Neuronal stem cell (in vitro differentiated cells): ENCODE measurements around the gene INTS3.
A peak's percentile ranks its signal among the peaks of the same experiment; 100 is the strongest.

Source experiments
- DNase-seq: peaks from one replicate; pipeline ENCODE4 v3.0.0-alpha.2; 2013; ENCODE audit warnings: low spot score
- H2AFZ ChIP-seq: one replicate; pipeline ENCODE4 v1.6.1; 2013; ENCODE audit warnings: mild to moderate bottlenecking, low read length, inconsistent platforms
- H2AK5ac ChIP-seq: 2 replicates; pipeline ENCODE4 v1.6.1; 2013; ENCODE audit warnings: low read depth, mild to moderate bottlenecking, inconsistent platforms, low read length, moderate library complexity, mixed read lengths
- H2BK120ac ChIP-seq: 2 replicates; pipeline ENCODE4 v1.6.1; 2013; ENCODE audit warnings: low read depth, mild to moderate bottlenecking, inconsistent platforms, low read length, moderate library complexity, mixed read lengths
- H2BK12ac ChIP-seq: one replicate; pipeline ENCODE4 v1.6.1; 2013; ENCODE audit warnings: low read length, inconsistent platforms
- H2BK15ac ChIP-seq: 2 replicates; pipeline ENCODE4 v1.6.1; 2013; ENCODE audit warnings: mild to moderate bottlenecking, low read length, inconsistent platforms, mixed read lengths
- H2BK5ac ChIP-seq: one replicate; pipeline ENCODE4 v1.6.1; 2013; ENCODE audit warnings: inconsistent platforms, mild to moderate bottlenecking, low read length, moderate library complexity
- H3K14ac ChIP-seq: one replicate; pipeline ENCODE4 v1.6.1; 2013; ENCODE audit warnings: low read length, inconsistent platforms
- H3K18ac ChIP-seq: 2 replicates; pipeline ENCODE4 v1.6.1; 2013; ENCODE audit warnings: low read length, inconsistent platforms
- H3K23ac ChIP-seq: 2 replicates; pipeline ENCODE4 v1.6.1; 2013; ENCODE audit warnings: low read depth, mild to moderate bottlenecking, mixed read lengths, low read length, inconsistent platforms; ENCODE audit not compliant: poor library complexity
- H3K27ac ChIP-seq: replicated peaks from 3 replicates; pipeline ENCODE4 v1.5.1; 2013; ENCODE audit warnings: low read length, inconsistent platforms
- H3K27me3 ChIP-seq, 3 experiments: 2 replicates each; pipeline ENCODE4 v1.6.1; 2013; ENCODE audit warnings: low read length in 3 of 3, mild to moderate bottlenecking in 2 of 3, inconsistent platforms in 1 of 3, low read depth in 1 of 3, mixed read lengths in 1 of 3, moderate library complexity in 1 of 3; ENCODE audit not compliant: control insufficient read depth in 3 of 3, insufficient read depth in 3 of 3
- H3K36me3 ChIP-seq, 2 donors: replicated peaks in 1 of 2; 2 replicates each; pipeline ENCODE4 v1.6.1; 2013; ENCODE audit warnings: low read length in 2 of 2; ENCODE audit not compliant: control insufficient read depth in 2 of 2, insufficient read depth in 2 of 2
- H3K4ac ChIP-seq: 2 replicates; pipeline ENCODE4 v1.6.1; 2013; ENCODE audit warnings: inconsistent platforms, mild to moderate bottlenecking, low read length, moderate library complexity
- H3K4me1 ChIP-seq, 2 donors: 1 replicate in 1 of 2; 2 replicates in 1 of 2; pipeline ENCODE4 v1.6.1; 2013; ENCODE audit warnings: low read length in 2 of 2, low read depth in 1 of 2; ENCODE audit not compliant: control insufficient read depth in 2 of 2, insufficient read depth in 1 of 2
- H3K4me2 ChIP-seq: one replicate; pipeline ENCODE4 v1.6.1; 2013; ENCODE audit warnings: mild to moderate bottlenecking, low read length, inconsistent platforms; ENCODE audit not compliant: insufficient read depth, poor library complexity, severe bottlenecking
- H3K4me3 ChIP-seq, 2 donors: 2 replicates each; pipeline ENCODE4 v1.5.1; 2013; ENCODE audit warnings: low read length in 2 of 2, mild to moderate bottlenecking in 2 of 2, inconsistent platforms in 1 of 2, moderate library complexity in 1 of 2
- H3K79me1 ChIP-seq: one replicate; pipeline ENCODE4 v1.6.1; 2013; ENCODE audit warnings: low read depth, mild to moderate bottlenecking, inconsistent platforms, low read length, moderate library complexity
- H3K9ac ChIP-seq: one replicate; pipeline ENCODE4 v1.6.1; 2013; ENCODE audit warnings: mild to moderate bottlenecking, low read depth, low read length, inconsistent platforms; ENCODE audit not compliant: poor library complexity
- H3K9me3 ChIP-seq, 2 donors: replicated peaks in 1 of 2; 2 replicates each; pipeline versions ENCODE3 to v1.6.1; 2013; ENCODE audit warnings: low read length in 2 of 2, mild to moderate bottlenecking in 2 of 2, inconsistent platforms in 1 of 2, low read depth in 1 of 2, mixed read lengths in 1 of 2, moderate library complexity in 1 of 2; ENCODE audit not compliant: control insufficient read depth in 2 of 2, insufficient read depth in 1 of 2
- H4K8ac ChIP-seq: one replicate; pipeline ENCODE4 v1.6.1; 2013; ENCODE audit warnings: low read depth, mild to moderate bottlenecking, inconsistent platforms, low read length, moderate library complexity
- H4K91ac ChIP-seq: one replicate; pipeline ENCODE4 v1.6.1; 2013; ENCODE audit warnings: low read length, low read depth, mild to moderate bottlenecking, inconsistent platforms; ENCODE audit not compliant: poor library complexity
- WGBS, 2 donors: extraction: QIAGEN DNeasy Blood & Tissue Kit; methylation state at CpG; one replicate each; pipeline ENCODE4 v1.1.7; 2013; ENCODE audit warnings: missing lambda C conversion rate in 2 of 2, mixed read lengths in 1 of 2; ENCODE audit not compliant: insufficient read length in 2 of 2, insufficient replicate concordance in 1 of 2; ENCODE audit errors: extremely low coverage in 2 of 2; 5-methylcytosine and 5-hydroxymethylcytosine counted together

INTS3 gene

DNA sequence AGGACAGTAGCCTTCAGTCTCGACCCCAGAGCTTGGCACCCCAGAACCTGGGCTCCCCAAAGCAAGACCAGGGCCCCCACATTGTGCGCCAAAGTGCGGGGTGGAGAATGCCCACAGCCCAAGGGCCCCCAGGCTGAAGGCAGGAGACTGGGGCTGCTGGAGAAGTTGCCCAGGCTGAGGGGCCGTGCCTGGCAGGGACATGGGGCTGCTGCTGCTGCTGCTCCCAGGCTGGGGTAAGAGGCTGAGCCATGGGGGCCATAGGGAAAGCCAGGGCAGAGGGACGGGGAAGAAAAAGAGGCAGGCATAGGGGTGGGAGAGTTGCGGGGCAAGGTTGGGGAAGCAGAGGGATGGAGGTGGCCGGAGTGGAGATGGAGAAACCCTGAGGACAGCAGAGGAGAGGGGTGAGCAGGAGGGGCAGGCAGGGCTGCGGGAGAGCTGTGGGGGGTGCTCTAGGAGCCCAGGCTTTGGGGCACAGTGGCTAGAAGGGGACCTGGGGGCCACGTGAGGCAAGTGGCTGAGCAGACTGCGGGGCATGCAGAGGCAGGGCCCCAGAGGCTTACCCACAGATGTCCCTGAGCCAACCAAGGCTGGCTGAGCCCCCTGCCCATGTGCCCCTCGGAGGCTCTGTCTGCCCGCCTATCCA lies 66.2 kb downstream of the INTS3 start:
- Histone ChIP-seq H3K36me3 (peaks cover 0 to 28% of the 10 kb centered on the region in 2 donors), H3K4me1 (peaks cover 36 to 48% of the 10 kb centered on the region in 2 donors), H4K91ac (peak overlapping the region; percentile 68), H3K4ac (peak overlapping the region; percentile 14), H3K27ac (no peak overlapping the region), H2BK12ac (peak overlapping the region; percentile 67), H3K27me3 (peaks cover 0 to 5% (median 0%) of the 10 kb centered on the region in 3 experiments), H3K79me1 (no peaks in the 10 kb centered on the region), H3K4me2 (peak overlapping the region; percentile 37), H3K9me3 (peaks cover 0 to 3% of the 10 kb centered on the region in 2 donors), H3K4me3 (peak overlapping the region; percentile 35 to 48), H4K8ac (peak overlapping the region; percentile 52), H2AK5ac (peak overlapping the region; percentile 98), H2BK15ac (peak overlapping the region; percentile 91), H2BK120ac (peak overlapping the region; percentile 74), H3K23ac (peak overlapping the region; percentile 37), H3K18ac (peak overlapping the region; percentile 95), H3K9ac (no peak overlapping the region), H2AFZ (no peak overlapping the region), H3K14ac (peak overlapping the region; percentile 59), H2BK5ac (peak overlapping the region; percentile 78)
- DNase-seq: no peak
- no CpG with 5 or more reads among the region's 12 CpGs for WGBS, 2 donors

DNA sequence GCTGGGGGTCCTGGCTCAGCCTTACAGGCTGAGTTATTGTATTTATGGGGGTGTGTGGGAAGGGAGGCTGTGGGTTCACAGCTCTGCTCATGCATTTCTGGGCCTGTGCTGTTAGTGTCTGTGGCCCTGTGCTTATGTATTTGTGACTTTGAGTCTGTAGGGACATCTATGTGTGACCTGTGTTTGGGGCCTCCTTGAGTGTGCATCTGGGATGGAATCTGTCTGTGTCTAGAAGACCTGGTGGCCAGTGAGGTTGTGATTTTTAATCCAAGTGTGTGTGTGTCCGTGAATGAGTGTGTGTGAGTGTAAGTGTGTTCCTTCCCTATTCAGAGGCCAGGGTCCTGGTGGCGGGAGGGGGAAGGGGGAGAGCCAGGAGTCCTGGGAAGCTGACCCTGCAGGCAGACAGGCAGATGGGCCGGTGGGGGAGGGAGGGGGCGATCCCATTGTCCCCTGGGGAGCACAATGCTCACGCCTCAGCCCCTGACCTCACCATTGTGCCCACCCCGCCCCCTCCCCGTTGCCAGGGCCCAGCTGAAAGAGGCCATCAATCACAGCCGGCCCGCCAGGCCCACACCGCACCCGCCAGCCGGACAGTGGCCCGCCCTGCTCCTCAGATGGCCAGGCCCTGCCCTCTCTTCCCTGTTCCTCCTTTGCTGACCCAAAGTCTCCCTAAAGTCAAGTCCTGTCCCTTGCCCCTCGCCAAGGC lies 66.9 kb downstream of the INTS3 start:
- H2BK15ac ChIP-seq: peak overlapping the region; percentile 99
- H3K4me1 ChIP-seq: peaks cover 36 to 48% of the 10 kb centered on the region in 2 donors
- peak overlapping the region; percentile 36 for H3K4me2 ChIP-seq
- H3K23ac ChIP-seq: peak overlapping the region; percentile 94
- peak overlapping the region; percentile 94 for H3K4ac ChIP-seq
- H4K91ac ChIP-seq: peak overlapping the region; percentile 85
- H3K36me3 ChIP-seq: peaks cover 1 to 35% of the 10 kb centered on the region in 2 donors
- peak overlapping the region; percentile 48 to 67 for H3K4me3 ChIP-seq
- H2BK120ac ChIP-seq: peak overlapping the region; percentile 74
- peaks cover 0 to 5% (median 0%) of the 10 kb centered on the region in 3 experiments for H3K27me3 ChIP-seq
- H3K27ac ChIP-seq: peak overlapping the region; percentile 23
- H2AK5ac ChIP-seq: peak overlapping the region; percentile 100
- peak overlapping the region; percentile 14 for H2AFZ ChIP-seq
- peak overlapping the region; percentile 99 for H2BK12ac ChIP-seq
- peak overlapping the region; percentile 82 for H3K9ac ChIP-seq
- WGBS, 2 donors: no CpG with 5 or more reads among the region's 14 CpGs
- peak overlapping the region; percentile 78 for H2BK5ac ChIP-seq
- H4K8ac ChIP-seq: no peak overlapping the region
- peak overlapping the region; percentile 100 for H3K14ac ChIP-seq
- no peaks in the 10 kb centered on the region for H3K79me1 ChIP-seq
- peak; percentile 86 for DNase-seq
- peak overlapping the region; percentile 98 for H3K18ac ChIP-seq
- H3K9me3 ChIP-seq: peaks cover 0 to 3% of the 10 kb centered on the region in 2 donors

DNA sequence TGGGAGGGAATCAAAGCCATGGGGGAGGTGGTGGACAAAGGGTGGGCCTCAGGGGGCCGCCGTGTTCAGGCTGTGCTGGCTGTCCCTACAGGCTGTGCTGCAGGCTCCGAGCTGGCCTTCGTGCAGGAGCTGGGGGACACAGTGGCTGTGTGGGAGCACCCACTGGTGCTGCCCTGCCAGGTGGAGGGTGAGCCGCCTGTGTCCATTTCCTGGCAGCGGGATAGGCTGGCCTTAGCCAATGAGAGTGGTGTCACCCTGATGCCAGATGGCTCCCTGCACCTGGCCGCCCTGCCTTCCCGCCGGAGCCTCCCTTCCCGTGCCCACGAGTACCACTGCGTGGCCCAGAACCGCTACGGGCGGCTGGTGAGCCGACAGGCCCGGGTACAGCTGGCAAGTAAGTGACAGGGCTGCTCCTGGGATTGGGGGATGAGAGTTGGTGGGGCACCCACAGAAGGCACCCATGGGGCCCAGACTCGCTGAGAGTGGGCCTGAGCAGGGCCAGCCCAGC lies 67.5 kb downstream of the INTS3 start:
- Histone ChIP-seq H2BK15ac (peak overlapping the region; percentile 99), H3K36me3 (peaks cover 6 to 41% of the 10 kb centered on the region in 2 donors), H2AFZ (peak overlapping the region; percentile 14), H3K27me3 (peaks cover 0 to 5% (median 0%) of the 10 kb centered on the region in 3 experiments), H3K14ac (peak overlapping the region; percentile 100), H2BK120ac (peak overlapping the region; percentile 99), H2BK5ac (no peak overlapping the region), H3K27ac (peak overlapping the region; percentile 23), H3K4ac (peak overlapping the region; percentile 94), H3K4me1 (peaks cover 36 to 48% of the 10 kb centered on the region in 2 donors), H4K91ac (peak overlapping the region; percentile 85), H3K79me1 (no peaks in the 10 kb centered on the region), H2AK5ac (peak overlapping the region; percentile 100), H3K4me3 (peak overlapping the region; percentile 45 to 67), H3K23ac (peak overlapping the region; percentile 94), H2BK12ac (peak overlapping the region; percentile 99), H3K9me3 (peaks cover 0 to 3% of the 10 kb centered on the region in 2 donors), H3K4me2 (peak overlapping the region; percentile 36), H3K9ac (peak overlapping the region; percentile 82), H4K8ac (no peak overlapping the region), H3K18ac (peak overlapping the region; percentile 98)
- DNase-seq: no peak
- no CpG with 5 or more reads among the region's 18 CpGs for WGBS, 2 donors
